ENCODE results near the gene SCIMP. TPM values are rescaled to one million over a fixed set of nuclear protein-coding genes. Genes with fewer than 3 reads are reported as not detected.

The SCIMP gene
- polyA plus RNA-seq, 1 donor from 2014 or later: not detected

DNA sequence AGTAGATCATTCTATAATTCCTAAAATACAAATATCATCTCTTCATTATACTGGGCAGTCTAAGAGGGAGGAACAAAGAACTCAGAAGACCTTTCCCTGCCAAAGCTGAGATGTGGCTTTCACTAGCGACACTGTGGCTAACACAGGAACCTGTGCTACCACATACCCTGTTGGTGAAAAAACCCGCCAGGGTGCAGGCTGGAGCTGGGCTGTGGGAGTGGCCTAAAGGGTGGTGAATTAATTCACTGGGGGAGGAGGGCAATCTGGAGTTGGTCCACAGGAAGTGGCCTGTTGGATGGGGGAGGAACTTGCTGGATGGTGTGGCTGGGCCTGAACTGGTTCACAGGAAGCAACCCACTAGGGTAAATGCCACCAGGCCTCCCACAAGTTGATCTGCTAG, 50.4 kb downstream of the SCIMP start:
- Histone ChIP-seq H4K20me1 (ENCODE audit: insufficient read depth) (no peaks in the 10 kb centered on the region), H3K27ac (ENCODE audit: low read length) (no peak overlapping the region), H3K27me3 (ENCODE audit: insufficient read depth, low read depth, low read length) (no peaks in the 10 kb centered on the region), H2AFZ (ENCODE audit: low read depth, low read length) (no peak overlapping the region), H3F3A (ENCODE audit: insufficient read depth, low read length, poor library complexity, severe bottlenecking) (no peaks in the 10 kb centered on the region), H3K4me2 (ENCODE audit: low read length) (no peak overlapping the region), H3K79me2 (replicated peaks; ENCODE audit: insufficient read depth, low read length) (no peaks in the 10 kb centered on the region), H3K4me3 (ENCODE audit: low read length) (no peak overlapping the region), H3K36me3 (ENCODE audit: insufficient read depth, low read length) (peaks cover 10% of the 10 kb centered on the region), H3K9ac (ENCODE audit: low read length) (no peak overlapping the region), H3K9me2 (ENCODE audit: insufficient read depth, low read length) (no peaks in the 10 kb centered on the region), H3K9me3 (ENCODE audit: low read length) (peaks cover 31% of the 10 kb centered on the region)
- TF ChIP-seq SMC3 (conservative IDR thresholded peaks at IDR 0.05; ENCODE audit: poor library complexity) (no peak), RAD21 (conservative IDR thresholded peaks at IDR 0.05) (no peak), POLR2AphosphoS5 (IDR thresholded peaks at IDR 0.05) (no peak), EP300 (conservative IDR thresholded peaks at IDR 0.05; ENCODE audit: poor library complexity, severe bottlenecking) (no peak), REST (IDR thresholded peaks at IDR 0.05; ENCODE audit: borderline replicate concordance) (no peak), EZH2 (IDR thresholded peaks at IDR 0.05; ENCODE audit: borderline replicate concordance, insufficient read depth, low read length, poor library complexity, severe bottlenecking) (no peak), MXI1 (conservative IDR thresholded peaks at IDR 0.05; ENCODE audit: poor library complexity, severe bottlenecking) (no peak), TAF1 (IDR thresholded peaks at IDR 0.05; ENCODE audit: low read depth) (no peak)
- TF ChIP-seq, protein P1, sequence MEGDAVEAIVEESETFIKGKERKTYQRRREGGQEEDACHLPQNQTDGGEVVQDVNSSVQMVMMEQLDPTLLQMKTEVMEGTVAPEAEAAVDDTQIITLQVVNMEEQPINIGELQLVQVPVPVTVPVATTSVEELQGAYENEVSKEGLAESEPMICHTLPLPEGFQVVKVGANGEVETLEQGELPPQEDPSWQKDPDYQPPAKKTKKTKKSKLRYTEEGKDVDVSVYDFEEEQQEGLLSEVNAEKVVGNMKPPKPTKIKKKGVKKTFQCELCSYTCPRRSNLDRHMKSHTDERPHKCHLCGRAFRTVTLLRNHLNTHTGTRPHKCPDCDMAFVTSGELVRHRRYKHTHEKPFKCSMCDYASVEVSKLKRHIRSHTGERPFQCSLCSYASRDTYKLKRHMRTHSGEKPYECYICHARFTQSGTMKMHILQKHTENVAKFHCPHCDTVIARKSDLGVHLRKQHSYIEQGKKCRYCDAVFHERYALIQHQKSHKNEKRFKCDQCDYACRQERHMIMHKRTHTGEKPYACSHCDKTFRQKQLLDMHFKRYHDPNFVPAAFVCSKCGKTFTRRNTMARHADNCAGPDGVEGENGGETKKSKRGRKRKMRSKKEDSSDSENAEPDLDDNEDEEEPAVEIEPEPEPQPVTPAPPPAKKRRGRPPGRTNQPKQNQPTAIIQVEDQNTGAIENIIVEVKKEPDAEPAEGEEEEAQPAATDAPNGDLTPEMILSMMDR (IDR thresholded peaks at IDR 0.05; ENCODE audit: poor library complexity, severe bottlenecking): no peak

GRCh38 chr17:5183410-5183793, 51.3 kb downstream of the SCIMP start:
- no peaks in the 10 kb centered on the region for H3K27me3 ChIP-seq (ENCODE audit: insufficient read depth, low read depth, low read length)
- H4K20me1 ChIP-seq (ENCODE audit: insufficient read depth): no peaks in the 10 kb centered on the region
- H3K4me3 ChIP-seq (ENCODE audit: low read length): no peak overlapping the region
- H3F3A ChIP-seq (ENCODE audit: insufficient read depth, low read length, poor library complexity, severe bottlenecking): no peaks in the 10 kb centered on the region
- no peak overlapping the region for H3K9ac ChIP-seq (ENCODE audit: low read length)
- H2AFZ ChIP-seq (ENCODE audit: low read depth, low read length): no peak overlapping the region
- no peak overlapping the region for H3K4me2 ChIP-seq (ENCODE audit: low read length)
- H3K79me2 ChIP-seq (replicated peaks; ENCODE audit: insufficient read depth, low read length): no peaks in the 10 kb centered on the region
- H3K9me2 ChIP-seq (ENCODE audit: insufficient read depth, low read length): no peaks in the 10 kb centered on the region
- TF ChIP-seq SMC3 (conservative IDR thresholded peaks at IDR 0.05; ENCODE audit: poor library complexity) (no peak), TAF1 (IDR thresholded peaks at IDR 0.05; ENCODE audit: low read depth) (no peak), REST (IDR thresholded peaks at IDR 0.05; ENCODE audit: borderline replicate concordance) (no peak), EZH2 (IDR thresholded peaks at IDR 0.05; ENCODE audit: borderline replicate concordance, insufficient read depth, low read length, poor library complexity, severe bottlenecking) (no peak), MXI1 (conservative IDR thresholded peaks at IDR 0.05; ENCODE audit: poor library complexity, severe bottlenecking) (no peak), EP300 (conservative IDR thresholded peaks at IDR 0.05; ENCODE audit: poor library complexity, severe bottlenecking) (no peak), RAD21 (conservative IDR thresholded peaks at IDR 0.05) (no peak), POLR2AphosphoS5 (IDR thresholded peaks at IDR 0.05) (no peak)
- TF ChIP-seq, protein P1 (IDR thresholded peaks at IDR 0.05; ENCODE audit: poor library complexity, severe bottlenecking): no peak
- no peak overlapping the region for H3K27ac ChIP-seq (ENCODE audit: low read length)
- peaks cover 36% of the 10 kb centered on the region for H3K9me3 ChIP-seq (ENCODE audit: low read length)
- H3K36me3 ChIP-seq (ENCODE audit: insufficient read depth, low read length): peaks cover 15% of the 10 kb centered on the region

Measured in neural cell (in vitro differentiated cells).